Measurements from ENCODE around the gene TCERG1L.

TCERG1L gene

GRCh38 chr10:131093795-131094366, 217.6 kb downstream of the TCERG1L start:
- no peak overlapping the region for H3K27ac ChIP-seq (replicated peaks)
- TF ChIP-seq GABPA (IDR thresholded peaks at IDR 0.05; ENCODE audit: low read depth) (no peak), SPI1 (IDR thresholded peaks at IDR 0.05; ENCODE audit: borderline replicate concordance, low read depth) (no peak), POLR2AphosphoS5 (IDR thresholded peaks at IDR 0.05; ENCODE audit: low read depth) (no peak), CTCF (IDR thresholded peaks at IDR 0.05; ENCODE audit: insufficient read depth, low read length) (no peak)
- TF ChIP-seq, protein P1, sequence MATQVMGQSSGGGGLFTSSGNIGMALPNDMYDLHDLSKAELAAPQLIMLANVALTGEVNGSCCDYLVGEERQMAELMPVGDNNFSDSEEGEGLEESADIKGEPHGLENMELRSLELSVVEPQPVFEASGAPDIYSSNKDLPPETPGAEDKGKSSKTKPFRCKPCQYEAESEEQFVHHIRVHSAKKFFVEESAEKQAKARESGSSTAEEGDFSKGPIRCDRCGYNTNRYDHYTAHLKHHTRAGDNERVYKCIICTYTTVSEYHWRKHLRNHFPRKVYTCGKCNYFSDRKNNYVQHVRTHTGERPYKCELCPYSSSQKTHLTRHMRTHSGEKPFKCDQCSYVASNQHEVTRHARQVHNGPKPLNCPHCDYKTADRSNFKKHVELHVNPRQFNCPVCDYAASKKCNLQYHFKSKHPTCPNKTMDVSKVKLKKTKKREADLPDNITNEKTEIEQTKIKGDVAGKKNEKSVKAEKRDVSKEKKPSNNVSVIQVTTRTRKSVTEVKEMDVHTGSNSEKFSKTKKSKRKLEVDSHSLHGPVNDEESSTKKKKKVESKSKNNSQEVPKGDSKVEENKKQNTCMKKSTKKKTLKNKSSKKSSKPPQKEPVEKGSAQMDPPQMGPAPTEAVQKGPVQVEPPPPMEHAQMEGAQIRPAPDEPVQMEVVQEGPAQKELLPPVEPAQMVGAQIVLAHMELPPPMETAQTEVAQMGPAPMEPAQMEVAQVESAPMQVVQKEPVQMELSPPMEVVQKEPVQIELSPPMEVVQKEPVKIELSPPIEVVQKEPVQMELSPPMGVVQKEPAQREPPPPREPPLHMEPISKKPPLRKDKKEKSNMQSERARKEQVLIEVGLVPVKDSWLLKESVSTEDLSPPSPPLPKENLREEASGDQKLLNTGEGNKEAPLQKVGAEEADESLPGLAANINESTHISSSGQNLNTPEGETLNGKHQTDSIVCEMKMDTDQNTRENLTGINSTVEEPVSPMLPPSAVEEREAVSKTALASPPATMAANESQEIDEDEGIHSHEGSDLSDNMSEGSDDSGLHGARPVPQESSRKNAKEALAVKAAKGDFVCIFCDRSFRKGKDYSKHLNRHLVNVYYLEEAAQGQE (IDR thresholded peaks at IDR 0.05; ENCODE audit: insufficient replicate concordance, low read depth), result no peak
- H3K4me3 ChIP-seq (replicated peaks; ENCODE audit: insufficient read depth, low read length), result no peak overlapping the region
- no peaks in the 10 kb centered on the region for H3K27me3 ChIP-seq (ENCODE audit: insufficient read depth, poor library complexity, severe bottlenecking)
- no peak for DNase-seq (ENCODE audit: low read depth in 1 of 2, low spot score in 1 of 2)

DNA sequence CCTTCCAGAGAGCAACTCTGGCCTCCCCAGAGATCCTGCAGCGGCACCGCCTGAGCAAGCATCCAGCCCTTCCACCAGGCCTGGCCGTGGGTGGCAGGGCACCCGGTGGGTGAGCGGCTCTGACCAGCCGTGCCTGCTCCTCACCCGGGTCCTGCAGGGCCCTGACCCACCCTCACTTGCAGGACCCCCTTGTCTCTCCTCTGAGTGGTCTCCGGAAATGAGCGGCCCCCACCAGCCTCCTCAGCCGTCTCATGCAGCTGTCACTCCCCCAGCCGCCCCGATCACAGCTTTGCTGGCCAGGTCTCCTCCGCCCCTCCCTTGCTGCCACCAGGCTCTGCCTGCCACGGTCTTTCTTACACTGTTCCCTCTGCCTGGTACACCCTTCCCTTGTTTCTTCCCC, 218.2 kb downstream of the TCERG1L start:
- Histone ChIP-seq H3K27me3 (ENCODE audit: insufficient read depth, poor library complexity, severe bottlenecking) (no peaks in the 10 kb centered on the region), H3K4me3 (replicated peaks; ENCODE audit: insufficient read depth, low read length) (no peak overlapping the region), H3K27ac (replicated peaks) (no peak overlapping the region)
- TF ChIP-seq SPI1 (IDR thresholded peaks at IDR 0.05; ENCODE audit: borderline replicate concordance, low read depth), result no peak
- DNase-seq (ENCODE audit: low read depth in 1 of 2, low spot score in 1 of 2), result no peak

DNA sequence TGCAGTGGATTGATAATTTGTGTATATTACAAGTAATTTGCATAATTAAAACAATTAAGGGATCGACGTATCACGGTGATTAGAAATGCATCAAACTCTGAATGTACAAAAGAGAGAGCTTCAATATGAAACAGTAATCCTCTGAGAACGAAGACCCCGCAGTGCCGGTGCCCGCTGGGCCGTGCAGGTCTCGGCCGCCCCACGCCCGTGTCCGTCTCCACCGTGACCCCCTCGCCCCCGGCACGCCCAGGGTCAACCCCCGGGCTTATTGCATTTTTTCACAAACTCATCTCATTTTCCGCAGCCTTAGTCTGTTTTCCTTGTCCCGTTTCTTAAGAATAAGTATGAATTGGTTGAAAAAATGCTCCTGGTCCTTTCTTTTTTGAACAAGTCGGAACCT, 218.6 kb downstream of the TCERG1L start:
- TF ChIP-seq SPI1 (IDR thresholded peaks at IDR 0.05; ENCODE audit: borderline replicate concordance, low read depth), result no peak
- TF ChIP-seq, protein P1 (IDR thresholded peaks at IDR 0.05; ENCODE audit: insufficient replicate concordance, low read depth), result no peak
- TF ChIP-seq CTCF (IDR thresholded peaks at IDR 0.05; ENCODE audit: insufficient read depth, low read length), result no peak
- TF ChIP-seq GABPA (IDR thresholded peaks at IDR 0.05; ENCODE audit: low read depth), result no peak
- TF ChIP-seq POLR2AphosphoS5 (IDR thresholded peaks at IDR 0.05; ENCODE audit: low read depth), result no peak
- no peak overlapping the region for H3K27ac ChIP-seq (replicated peaks)
- no peak overlapping the region for H3K4me3 ChIP-seq (replicated peaks; ENCODE audit: insufficient read depth, low read length)
- H3K27me3 ChIP-seq (ENCODE audit: insufficient read depth, poor library complexity, severe bottlenecking), result no peaks in the 10 kb centered on the region
- no peak for DNase-seq (ENCODE audit: low read depth in 1 of 2, low spot score in 1 of 2)

DNA sequence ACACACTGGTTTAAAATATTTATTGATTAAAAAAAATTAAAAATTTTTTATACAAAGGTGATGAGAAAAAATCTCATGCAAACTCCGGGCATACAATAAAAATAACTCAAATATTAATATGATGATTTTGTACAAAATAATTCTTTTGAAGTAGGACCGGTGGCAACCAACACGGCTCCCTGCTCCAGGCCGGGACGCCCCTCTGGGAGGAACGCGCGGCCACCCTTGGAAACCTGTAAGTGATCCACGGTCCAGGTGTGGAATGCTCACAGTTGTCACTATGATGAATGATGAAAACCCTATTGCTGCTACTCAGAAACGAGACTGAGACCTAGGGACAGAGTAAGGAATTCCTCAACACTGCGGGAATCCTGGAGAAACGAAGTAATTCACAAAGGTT, 219.1 kb downstream of the TCERG1L start:
- no peaks in the 10 kb centered on the region for H3K27me3 ChIP-seq (ENCODE audit: insufficient read depth, poor library complexity, severe bottlenecking)
- no peak for DNase-seq (ENCODE audit: low read depth in 1 of 2, low spot score in 1 of 2)
- no peak overlapping the region for H3K4me3 ChIP-seq (replicated peaks; ENCODE audit: insufficient read depth, low read length)
- TF ChIP-seq POLR2AphosphoS5 (IDR thresholded peaks at IDR 0.05; ENCODE audit: low read depth), result no peak
- TF ChIP-seq CTCF (IDR thresholded peaks at IDR 0.05; ENCODE audit: insufficient read depth, low read length), result no peak
- TF ChIP-seq, protein P1 (IDR thresholded peaks at IDR 0.05; ENCODE audit: insufficient replicate concordance, low read depth), result no peak
- no peak for TF ChIP-seq SPI1 (IDR thresholded peaks at IDR 0.05; ENCODE audit: borderline replicate concordance, low read depth)
- TF ChIP-seq GABPA (IDR thresholded peaks at IDR 0.05; ENCODE audit: low read depth), result no peak
- H3K27ac ChIP-seq (replicated peaks), result no peak overlapping the region
